HG03039 (cell line): Measurements from ENCODE around the gene C17orf67.

ENCODE experiments used
- ATAC-seq: cut with Tn5 transposase; IDR thresholded peaks from one replicate; pipeline ENCODE4 v1.9.1; 2021; ENCODE audit warnings: mild to moderate bottlenecking, moderate library complexity; ENCODE audit not compliant: unreplicated experiment

The C17orf67 gene

GRCh38 chr17:56833809-56834379, at the start of gene C17orf67, which contains the start of gene DGKE:
C17orf67 (minus strand) TSS chr17:56833920; CDS start chr17:56815810, 18,110 bp downstream.
DGKE (plus strand) TSS chr17:56834151; CDS start chr17:56834796, 645 bp downstream.
- peak; percentile 68 for ATAC-seq

GRCh38 chr17:56881685-56882295, 48.1 kb upstream of the C17orf67 start:
- ATAC-seq, result no peak

- ATAC-seq, result no peak
Observed at GRCh38 chr17:56880571-56880970, 46.9 kb upstream of the C17orf67 start.

GRCh38 chr17:56880133-56880532, 46.4 kb upstream of the C17orf67 start:
- ATAC-seq, result no peak

- ATAC-seq, result no peak
Observed at GRCh38 chr17:56879280-56879679, 45.6 kb upstream of the C17orf67 start.

- ATAC-seq, result no peak
Observed at GRCh38 chr17:56876766-56877179, 43.1 kb upstream of the C17orf67 start.

GRCh38 chr17:56870081-56870651, 36.4 kb upstream of the C17orf67 start:
- peak; percentile 62 for ATAC-seq

GRCh38 chr17:56868716-56869115, 35.0 kb upstream of the C17orf67 start:
- ATAC-seq, result no peak

GRCh38 chr17:56867948-56868376, 34.2 kb upstream of the C17orf67 start:
- no peak for ATAC-seq

GRCh38 chr17:56866496-56866895, 32.8 kb upstream of the C17orf67 start:
- ATAC-seq, result no peak

GRCh38 chr17:56866076-56866475, 32.4 kb upstream of the C17orf67 start:
- ATAC-seq, result no peak

- no peak for ATAC-seq
Observed at GRCh38 chr17:56863974-56864373, 30.3 kb upstream of the C17orf67 start.

- ATAC-seq, result no peak
Observed at GRCh38 chr17:56861899-56862298, 28.2 kb upstream of the C17orf67 start.

- no peak for ATAC-seq
Observed at GRCh38 chr17:56851008-56851407, 17.3 kb upstream of the C17orf67 start.

GRCh38 chr17:56850591-56850990, 16.9 kb upstream of the C17orf67 start:
- ATAC-seq, result no peak

GRCh38 chr17:56849131-56849530, 15.4 kb upstream of the C17orf67 start:
- ATAC-seq, result no peak

GRCh38 chr17:56847106-56847505, 13.4 kb upstream of the C17orf67 start:
- no peak for ATAC-seq

GRCh38 chr17:56845934-56846333, 12.2 kb upstream of the C17orf67 start:
- ATAC-seq, result no peak

GRCh38 chr17:56842577-56842976, 8.9 kb upstream of the C17orf67 start:
- no peak for ATAC-seq

GRCh38 chr17:56838687-56839086, 5.0 kb upstream of the C17orf67 start:
- no peak for ATAC-seq

GRCh38 chr17:56835264-56835585, 1.5 kb upstream of the C17orf67 start:
- ATAC-seq, result no peak
